ENCODE data around the gene CFAP90. TPM values are rescaled to one million over a fixed set of nuclear protein-coding genes. Genes with fewer than 3 reads are reported as not detected.

CFAP90 gene
- total RNA-seq, 1 experiment from 2014 or later, result 0.29 TPM

DNA sequence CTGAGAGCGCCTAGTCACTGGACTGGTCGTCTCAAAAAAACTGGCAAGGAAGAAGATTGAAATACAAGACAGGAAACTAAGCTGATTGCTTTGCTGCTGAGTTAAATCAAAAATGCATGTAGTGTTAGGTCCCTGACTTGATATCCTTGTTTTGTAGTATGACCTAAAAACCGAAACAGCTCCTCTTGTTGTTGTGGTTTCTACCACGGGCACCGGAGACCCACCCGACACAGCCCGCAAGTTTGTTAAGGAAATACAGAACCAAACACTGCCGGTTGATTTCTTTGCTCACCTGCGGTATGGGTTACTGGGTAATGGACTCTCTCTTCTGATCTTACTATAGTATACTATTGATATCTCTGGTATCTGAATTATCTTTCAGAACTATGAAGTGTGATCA lies 22.3 kb upstream of the CFAP90 start:
- H3K9me3 Mint-ChIP-seq (ENCODE audit: unreplicated experiment), result no peaks in the 10 kb centered on the region
- BruUV-seq (replicated peaks), result no TSS peak
- Histone ChIP-seq H3K27me3 (replicated peaks; ENCODE audit: control insufficient read depth, insufficient read depth, low read length) (no peaks in the 10 kb centered on the region), H3K36me3 (ENCODE audit: control insufficient read depth, insufficient read depth, low read length) (peaks cover 5% of the 10 kb centered on the region; the same call in 1 of the 2 replicates), H3K4me3 (ENCODE audit: low read depth, low read length) (no peak overlapping the region), H3K9me3 (no peaks in the 10 kb centered on the region), H3K4me1 (peaks cover 9% of the 10 kb centered on the region)
- ChIA-PET POLR2A (no interaction called here), CTCF (no interaction called here)
- no peak overlapping the region for H3K27ac Mint-ChIP-seq (ENCODE audit: unreplicated experiment)
- no peak for TF ChIP-seq CTCF (IDR thresholded peaks at IDR 0.05; ENCODE audit: insufficient read depth in 1 of 2, low read depth in 1 of 2, low read length in 1 of 2, severe bottlenecking in 1 of 2, unreplicated experiment in 1 of 2)
- H3K27me3 Mint-ChIP-seq (ENCODE audit: insufficient read depth, unreplicated experiment), result no peaks in the 10 kb centered on the region
- H3K36me3 Mint-ChIP-seq (ENCODE audit: insufficient read depth, unreplicated experiment), result peaks cover 43% of the 10 kb centered on the region
- no peak overlapping the region for H3K4me3 Mint-ChIP-seq (ENCODE audit: unreplicated experiment)
- H3K4me1 Mint-ChIP-seq (ENCODE audit: low read depth, unreplicated experiment), result no peaks in the 10 kb centered on the region
- no peak for DNase-seq
- intact Hi-C loops (cut with micrococcal nuclease; ENCODE audit: unreplicated experiment), result no loop called here

GRCh38 chr5:7872517-7873130 lies 21.7 kb upstream of the CFAP90 start:
- ChIA-PET POLR2A (no interaction called here), CTCF (no interaction called here)
- no peaks in the 10 kb centered on the region for H3K27me3 Mint-ChIP-seq (ENCODE audit: insufficient read depth, unreplicated experiment)
- Histone ChIP-seq H3K27me3 (replicated peaks; ENCODE audit: control insufficient read depth, insufficient read depth, low read length) (no peaks in the 10 kb centered on the region), H3K36me3 (ENCODE audit: control insufficient read depth, insufficient read depth, low read length) (peaks cover 2% of the 10 kb centered on the region; the same call in 1 of the 2 replicates), H3K4me3 (ENCODE audit: low read depth, low read length) (no peak overlapping the region), H3K4me1 (0 out of 2 replicates have a peak, but pooled peaks cover 7% of the 10 kb centered on the region), H3K9me3 (no peaks in the 10 kb centered on the region)
- no TSS peak for BruUV-seq (replicated peaks)
- H3K4me1 Mint-ChIP-seq (ENCODE audit: low read depth, unreplicated experiment), result no peaks in the 10 kb centered on the region
- peaks cover 40% of the 10 kb centered on the region for H3K36me3 Mint-ChIP-seq (ENCODE audit: insufficient read depth, unreplicated experiment)
- DNase-seq, result no peak
- no peak overlapping the region for H3K4me3 Mint-ChIP-seq (ENCODE audit: unreplicated experiment)
- H3K9me3 Mint-ChIP-seq (ENCODE audit: unreplicated experiment), result no peaks in the 10 kb centered on the region
- no peak overlapping the region for H3K27ac Mint-ChIP-seq (ENCODE audit: unreplicated experiment)
- intact Hi-C loops (cut with micrococcal nuclease; ENCODE audit: unreplicated experiment), result no loop called here
- no peak for TF ChIP-seq CTCF (IDR thresholded peaks at IDR 0.05; ENCODE audit: insufficient read depth in 1 of 2, low read depth in 1 of 2, low read length in 1 of 2, severe bottlenecking in 1 of 2, unreplicated experiment in 1 of 2)

DNA sequence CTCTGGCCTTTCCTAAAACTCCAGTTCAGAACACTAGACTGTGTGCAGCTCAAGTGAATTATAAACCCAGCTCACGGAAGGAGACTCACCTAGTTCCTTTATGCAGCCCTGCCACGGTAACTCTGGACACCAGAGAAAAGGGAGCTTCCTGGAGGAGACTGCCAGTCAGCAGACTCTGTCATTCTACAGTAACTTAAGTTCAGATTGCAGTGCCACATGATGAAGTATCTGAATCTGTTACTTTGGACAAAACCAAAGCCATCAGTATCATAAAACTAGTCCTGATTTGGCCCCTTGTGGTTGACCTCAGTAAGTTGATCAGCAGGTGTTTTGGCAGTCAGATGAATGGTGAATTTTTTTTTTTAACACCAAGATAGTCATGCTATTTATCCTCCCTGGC lies 20.7 kb upstream of the CFAP90 start:
- BruUV-seq (replicated peaks), result no TSS peak
- H3K36me3 Mint-ChIP-seq (ENCODE audit: insufficient read depth, unreplicated experiment), result peaks cover 40% of the 10 kb centered on the region
- no peaks in the 10 kb centered on the region for H3K4me1 Mint-ChIP-seq (ENCODE audit: low read depth, unreplicated experiment)
- H3K9me3 Mint-ChIP-seq (ENCODE audit: unreplicated experiment), result no peaks in the 10 kb centered on the region
- H3K27me3 Mint-ChIP-seq (ENCODE audit: insufficient read depth, unreplicated experiment), result no peaks in the 10 kb centered on the region
- no peak for TF ChIP-seq CTCF (IDR thresholded peaks at IDR 0.05; ENCODE audit: insufficient read depth in 1 of 2, low read depth in 1 of 2, low read length in 1 of 2, severe bottlenecking in 1 of 2, unreplicated experiment in 1 of 2)
- Histone ChIP-seq H3K27me3 (replicated peaks; ENCODE audit: control insufficient read depth, insufficient read depth, low read length) (no peaks in the 10 kb centered on the region), H3K4me3 (ENCODE audit: low read depth, low read length) (no peak overlapping the region), H3K36me3 (ENCODE audit: control insufficient read depth, insufficient read depth, low read length) (peaks cover 2% of the 10 kb centered on the region; the same call in 1 of the 2 replicates), H3K9me3 (no peaks in the 10 kb centered on the region), H3K4me1 (0 out of 2 replicates have a peak, but pooled peaks cover 7% of the 10 kb centered on the region)
- H3K4me3 Mint-ChIP-seq (ENCODE audit: unreplicated experiment), result no peak overlapping the region
- ChIA-PET CTCF (no interaction called here), POLR2A (no interaction called here)
- no peak for DNase-seq
- no peak overlapping the region for H3K27ac Mint-ChIP-seq (ENCODE audit: unreplicated experiment)
- intact Hi-C loops (cut with micrococcal nuclease; ENCODE audit: unreplicated experiment), result no loop called here

Measured in Caco-2 (cell line).